IMR-90 (cell line): ENCODE measurements around the gene UBE2D4.

Source experiments
- CEBPB ChIP-seq: IDR thresholded peaks from 2 replicates; pipeline ENCODE4 v1.6.1; 2012; ENCODE audit warnings: low read depth, low read length, improper control_type of control experiment
- CTCF ChIP-seq: conservative IDR thresholded peaks from 2 replicates; pipeline ENCODE4 v1.5.1; 2012; ENCODE audit warnings: mild to moderate bottlenecking, low read depth, low read length, improper control_type of control experiment
- USF2 ChIP-seq: fragments of 150-350 bp; IDR thresholded peaks from 2 replicates; pipeline ENCODE4 v1.6.1; 2017; ENCODE audit warnings: mild to moderate bottlenecking, antibody characterized with exemption, low read length, low read depth

- TF ChIP-seq USF2 (no peak), CTCF (no peak), CEBPB (no peak)
Observed at GRCh38 chr7:43929529-43930457, 3.6 kb downstream of the UBE2D4 start.
